GM12891 (cell line): ENCODE measurements around the gene UBE2Q1.
"Not testable (repeated sequence)": the region's sequence is repeated elsewhere in the genome, so short reads cannot be mapped to it uniquely, and the experiment has no call there.

Experiments used
- PAX5 ChIP-seq: IDR thresholded peaks from 2 replicates; pipeline ENCODE4 v1.6.1; 2011; ENCODE audit warnings: low read length, moderate library complexity, mild to moderate bottlenecking; ENCODE audit not compliant: insufficient read depth, severe bottlenecking
- POLR2A ChIP-seq: IDR thresholded peaks from 2 replicates; pipeline ENCODE4 v1.6.1; 2011; ENCODE audit warnings: low read depth, low read length, control low read depth
- POLR2AphosphoS5 ChIP-seq: IDR thresholded peaks from 2 replicates; pipeline ENCODE4 v1.6.1; 2011; ENCODE audit warnings: low read depth, low read length, control low read depth
- TAF1 ChIP-seq: IDR thresholded peaks from 2 replicates; pipeline ENCODE4 v1.6.1; 2011; ENCODE audit warnings: low read depth, low read length, control low read depth

DNA sequence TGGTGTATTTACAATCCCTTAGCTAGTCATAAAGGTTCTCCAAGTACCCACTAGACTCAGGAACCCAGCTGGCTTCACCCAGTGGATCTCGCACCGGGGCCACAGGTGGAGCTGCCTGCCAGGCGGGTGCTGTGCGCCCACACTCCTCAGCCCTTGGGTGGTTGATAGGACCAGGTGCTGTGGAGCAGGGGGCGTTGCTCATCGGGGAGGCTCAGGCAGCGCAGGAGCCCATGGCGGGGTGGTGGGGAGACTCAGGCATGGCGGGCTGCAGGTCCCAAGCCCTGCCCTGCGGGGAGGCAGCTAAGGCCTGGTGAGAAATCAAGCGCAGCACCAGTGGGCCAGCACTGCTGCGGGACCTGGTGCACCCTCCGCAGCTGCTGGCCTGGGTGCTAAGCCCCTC lies 26.5 kb downstream of the UBE2Q1 start:
- TF ChIP-seq POLR2A, TAF1, POLR2AphosphoS5, PAX5: not testable (repeated sequence)
